GM12878 (cell line): ENCODE results near the gene S1PR4. TPM values are rescaled to one million over a fixed set of nuclear protein-coding genes. Genes with fewer than 3 reads are reported as not detected.

Source experiments
- ATF3 ChIP-seq: IDR thresholded peaks from 2 replicates; pipeline ENCODE4 v1.6.1; 2011; ENCODE audit warnings: low read depth, mild to moderate bottlenecking, low read length, moderate library complexity, borderline replicate concordance; ENCODE audit errors: extremely low read depth
- BRCA1 ChIP-seq: IDR thresholded peaks from 2 replicates; pipeline ENCODE4 v1.6.1; 2011; ENCODE audit warnings: low read depth, low read length, improper control_type of control experiment
- CBX3 ChIP-seq: fragments of 200-600 bp; sonication (generic); IDR thresholded peaks from 2 replicates; pipeline ENCODE4 v1.6.1; 2016; ENCODE audit warnings: low read depth, borderline replicate concordance
- CHD1 ChIP-seq: IDR thresholded peaks from 2 replicates; pipeline ENCODE4 v1.6.1; 2012; ENCODE audit warnings: low read depth, low read length, improper control_type of control experiment
- CREB1 ChIP-seq: IDR thresholded peaks from 2 replicates; pipeline ENCODE4 v1.6.1; 2012; ENCODE audit warnings: low read depth, mild to moderate bottlenecking, inconsistent platforms
- ETV6 ChIP-seq, 2 experiments: fragments of 450-650 bp in 1 of 2; IDR thresholded peaks in 1 of 2; conservative IDR thresholded peaks in 1 of 2; 2 replicates each; pipeline ENCODE4 v1.6.1; 2014; ENCODE audit warnings: antibody characterized with exemption in 1 of 2, borderline replicate concordance in 1 of 2, low read depth in 1 of 2, mild to moderate bottlenecking in 1 of 2, moderate library complexity in 1 of 2
- NBN ChIP-seq: fragments of 450-650 bp; IDR thresholded peaks from 2 replicates; pipeline ENCODE4 v1.6.1; 2016
- NFYB ChIP-seq: IDR thresholded peaks from 2 replicates; pipeline ENCODE4 v1.6.1; 2011; ENCODE audit warnings: low read depth, mild to moderate bottlenecking, low read length, improper control_type of control experiment, moderate library complexity; ENCODE audit not compliant: insufficient read depth
- NR2F1 ChIP-seq: fragments of 450-650 bp; conservative IDR thresholded peaks from 2 replicates; pipeline ENCODE4 v1.6.1; 2017; ENCODE audit warnings: mild to moderate bottlenecking
- PAX8 ChIP-seq: fragments of 450-650 bp; IDR thresholded peaks from 2 replicates; pipeline ENCODE4 v1.6.1; 2017; ENCODE audit warnings: mild to moderate bottlenecking, moderate library complexity
- POLR2AphosphoS5 ChIP-seq: IDR thresholded peaks from 2 replicates; pipeline ENCODE4 v1.6.1; 2011; ENCODE audit warnings: mild to moderate bottlenecking, low read length, inconsistent platforms
- RBBP5 ChIP-seq: fragments of 200-600 bp; sonication (generic); conservative IDR thresholded peaks from 2 replicates; pipeline ENCODE4 v1.6.1; 2016
- RELA ChIP-seq: fragments of 450-650 bp; IDR thresholded peaks from 2 replicates; pipeline ENCODE4 v1.8.0; 2014; ENCODE audit warnings: borderline replicate concordance; ENCODE audit not compliant: partially characterized antibody
- YBX1 ChIP-seq: fragments of 450-650 bp; IDR thresholded peaks from 2 replicates; pipeline ENCODE4 v1.6.1; 2016; ENCODE audit warnings: antibody characterized with exemption
- YY1 ChIP-seq: IDR thresholded peaks from 2 replicates; pipeline ENCODE4 v1.6.1; 2011; ENCODE audit warnings: low read depth, mild to moderate bottlenecking, low read length
- ZBTB4 ChIP-seq: fragments of 450-650 bp; formaldehyde crosslinking; IDR thresholded peaks from 2 replicates; pipeline ENCODE4 v1.4.0; 2022; ENCODE audit warnings: mild to moderate bottlenecking, moderate library complexity
- ZBTB40 ChIP-seq: fragments of 450-650 bp; IDR thresholded peaks from 2 replicates; pipeline ENCODE4 v1.6.1; 2016; ENCODE audit warnings: mild to moderate bottlenecking, moderate library complexity, borderline replicate concordance
- ZNF622 ChIP-seq: fragments of 450-650 bp; IDR thresholded peaks from 2 replicates; pipeline ENCODE4 v1.6.1; 2017; ENCODE audit warnings: mild to moderate bottlenecking, inconsistent platforms
- polyA plus RNA-seq, 11 experiments: library from polyadenylated mRNA; depleted of rRNA in 4 of 11; unstranded in 6 of 11; stranded (reverse) in 5 of 11; fragments of >200 nt; fragmentation: Nextera tagmentation in 4 of 11; fragmentation: Illumina TruSeq in 1 of 11; extraction: Ambion mirVana in 4 of 11; extraction: Trizol in 1 of 11; gene quantifications; 1 replicate in 1 of 11; 2 replicates in 10 of 11; pipeline versions ENCODE4 v1.2.1 to v1.2.3, GENCODE V29; 2011 to 2016; ENCODE audit warnings: inconsistent platforms in 2 of 11, missing spikeins in 2 of 11, low read depth in 1 of 11
- total RNA-seq, 4 experiments: library from RNA; depleted of rRNA in 3 of 4; stranded (reverse); fragments of >200 nt in 3 of 4; fragmentation: Illumina TruSeq in 1 of 4; extraction: Trizol in 1 of 4; gene quantifications; 2 replicates each; pipeline versions ENCODE4 v1.2.1 to v1.2.3, GENCODE V29; 2013 to 2021
- TF ChIP-seq, protein P1 (sequence below): IDR thresholded peaks from 2 replicates; pipeline ENCODE4 v1.6.1; 2012; ENCODE audit warnings: mild to moderate bottlenecking, low read depth, low read length

Gene S1PR4
- total and polyA plus RNA-seq, 10 of the 15 experiments (the other 5 are each of a cell fraction or from before 2014, with no cell fraction given) = 0.19 to 57.7 (median 32.4) TPM; not detected in 1

DNA sequence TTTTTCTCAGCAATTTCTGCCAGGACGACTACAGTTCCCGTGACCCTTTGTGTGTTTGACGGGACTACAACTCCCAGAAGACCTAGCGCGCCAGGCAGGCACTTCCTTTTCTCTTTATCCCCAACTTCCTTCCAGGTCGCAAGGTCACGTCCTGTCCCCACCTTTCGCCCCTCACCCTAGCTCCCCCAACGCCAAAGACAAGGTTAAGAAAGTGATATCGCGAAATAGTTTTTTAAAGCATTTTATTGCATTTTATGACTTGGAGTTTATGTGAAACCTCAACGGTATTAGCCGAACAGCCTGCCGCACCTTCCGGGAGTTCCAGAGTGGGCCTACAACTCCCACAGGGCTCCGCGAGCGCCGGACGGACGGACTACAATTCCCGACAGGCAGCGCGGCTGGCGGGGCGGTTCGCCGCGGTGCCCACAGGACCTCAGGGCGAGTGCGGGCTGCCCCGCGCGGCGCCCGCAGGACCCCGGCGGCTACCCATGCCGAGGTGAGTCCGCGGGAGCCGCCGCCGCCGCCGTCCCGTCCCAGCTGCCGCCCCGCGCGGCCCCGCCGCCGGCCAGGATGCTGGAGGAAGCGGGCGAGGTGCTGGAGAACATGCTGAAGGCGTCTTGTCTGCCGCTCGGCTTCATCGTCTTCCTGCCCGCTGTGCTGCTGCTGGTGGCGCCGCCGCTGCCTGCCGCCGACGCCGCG, 7.0 kb downstream of the S1PR4 start, which contains the start of gene NCLN (continued):
- TF ChIP-seq ZBTB40 (peak; percentile 98), ETV6 (conservative IDR thresholded peaks at IDR 0.05 in 1 of 2, IDR thresholded peaks at IDR 0.05 in 1 of 2; ENCODE audit: borderline replicate concordance in 1 of 2, low read depth in 1 of 2) (no peak), CHD1 (no peak), POLR2AphosphoS5 (peak; percentile 25; the same call in 1 of the 2 replicates), ATF3 (peak; percentile 28; the same call in 1 of the 2 replicates), ZBTB4 (no peak), YY1 (peak; percentile 36; the same call in 1 of the 2 replicates), ZNF622 (no peak), NR2F1 (peak; percentile 100), PAX8 (no peak), CBX3 (no peak), RBBP5 (no peak), RELA (no peak), NBN (no peak; the same call in none of the 2 replicates), YBX1 (no peak), CREB1 (peak; percentile 49), BRCA1 (no peak), NFYB (no peak)
- TF ChIP-seq, protein P1, sequence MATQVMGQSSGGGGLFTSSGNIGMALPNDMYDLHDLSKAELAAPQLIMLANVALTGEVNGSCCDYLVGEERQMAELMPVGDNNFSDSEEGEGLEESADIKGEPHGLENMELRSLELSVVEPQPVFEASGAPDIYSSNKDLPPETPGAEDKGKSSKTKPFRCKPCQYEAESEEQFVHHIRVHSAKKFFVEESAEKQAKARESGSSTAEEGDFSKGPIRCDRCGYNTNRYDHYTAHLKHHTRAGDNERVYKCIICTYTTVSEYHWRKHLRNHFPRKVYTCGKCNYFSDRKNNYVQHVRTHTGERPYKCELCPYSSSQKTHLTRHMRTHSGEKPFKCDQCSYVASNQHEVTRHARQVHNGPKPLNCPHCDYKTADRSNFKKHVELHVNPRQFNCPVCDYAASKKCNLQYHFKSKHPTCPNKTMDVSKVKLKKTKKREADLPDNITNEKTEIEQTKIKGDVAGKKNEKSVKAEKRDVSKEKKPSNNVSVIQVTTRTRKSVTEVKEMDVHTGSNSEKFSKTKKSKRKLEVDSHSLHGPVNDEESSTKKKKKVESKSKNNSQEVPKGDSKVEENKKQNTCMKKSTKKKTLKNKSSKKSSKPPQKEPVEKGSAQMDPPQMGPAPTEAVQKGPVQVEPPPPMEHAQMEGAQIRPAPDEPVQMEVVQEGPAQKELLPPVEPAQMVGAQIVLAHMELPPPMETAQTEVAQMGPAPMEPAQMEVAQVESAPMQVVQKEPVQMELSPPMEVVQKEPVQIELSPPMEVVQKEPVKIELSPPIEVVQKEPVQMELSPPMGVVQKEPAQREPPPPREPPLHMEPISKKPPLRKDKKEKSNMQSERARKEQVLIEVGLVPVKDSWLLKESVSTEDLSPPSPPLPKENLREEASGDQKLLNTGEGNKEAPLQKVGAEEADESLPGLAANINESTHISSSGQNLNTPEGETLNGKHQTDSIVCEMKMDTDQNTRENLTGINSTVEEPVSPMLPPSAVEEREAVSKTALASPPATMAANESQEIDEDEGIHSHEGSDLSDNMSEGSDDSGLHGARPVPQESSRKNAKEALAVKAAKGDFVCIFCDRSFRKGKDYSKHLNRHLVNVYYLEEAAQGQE = no peak
